ENCODE measurements around the gene HMCN1.

The HMCN1 gene

GRCh38 chr1:185811073-185811709, 77.0 kb downstream of the HMCN1 start:
- H3K9me2 ChIP-seq (replicated peaks; ENCODE audit: control insufficient read depth, low read length) = no peaks in the 10 kb centered on the region
- H3K79me2 ChIP-seq (ENCODE audit: control insufficient read depth, low read length) = no peaks in the 10 kb centered on the region
- no peaks in the 10 kb centered on the region for H3K9me3 ChIP-seq (ENCODE audit: control insufficient read depth, insufficient read depth, low read length)
- H3K36me3 ChIP-seq (ENCODE audit: control insufficient read depth, low read length) = no peaks in the 10 kb centered on the region
- no peaks in the 10 kb centered on the region for H3F3A ChIP-seq (ENCODE audit: control insufficient read depth, insufficient read depth)
- H4K20me1 ChIP-seq (ENCODE audit: control insufficient read depth, insufficient read depth, low read depth, low read length) = no peaks in the 10 kb centered on the region
- H3K4me2 ChIP-seq (ENCODE audit: low read length) = no peak overlapping the region
- no peak overlapping the region for H3K27ac ChIP-seq (ENCODE audit: low read depth, low read length)
- H3K27me3 ChIP-seq (ENCODE audit: control insufficient read depth, low read length) = no peaks in the 10 kb centered on the region
- no peak overlapping the region for H3K4me3 ChIP-seq (ENCODE audit: low read length)
- H3K4me1 ChIP-seq (ENCODE audit: control insufficient read depth, low read length) = no peaks in the 10 kb centered on the region
- no peak for TF ChIP-seq EZH2phosphoT487 (IDR thresholded peaks at IDR 0.05; ENCODE audit: borderline replicate concordance, low read length)
- TF ChIP-seq, protein P1, sequence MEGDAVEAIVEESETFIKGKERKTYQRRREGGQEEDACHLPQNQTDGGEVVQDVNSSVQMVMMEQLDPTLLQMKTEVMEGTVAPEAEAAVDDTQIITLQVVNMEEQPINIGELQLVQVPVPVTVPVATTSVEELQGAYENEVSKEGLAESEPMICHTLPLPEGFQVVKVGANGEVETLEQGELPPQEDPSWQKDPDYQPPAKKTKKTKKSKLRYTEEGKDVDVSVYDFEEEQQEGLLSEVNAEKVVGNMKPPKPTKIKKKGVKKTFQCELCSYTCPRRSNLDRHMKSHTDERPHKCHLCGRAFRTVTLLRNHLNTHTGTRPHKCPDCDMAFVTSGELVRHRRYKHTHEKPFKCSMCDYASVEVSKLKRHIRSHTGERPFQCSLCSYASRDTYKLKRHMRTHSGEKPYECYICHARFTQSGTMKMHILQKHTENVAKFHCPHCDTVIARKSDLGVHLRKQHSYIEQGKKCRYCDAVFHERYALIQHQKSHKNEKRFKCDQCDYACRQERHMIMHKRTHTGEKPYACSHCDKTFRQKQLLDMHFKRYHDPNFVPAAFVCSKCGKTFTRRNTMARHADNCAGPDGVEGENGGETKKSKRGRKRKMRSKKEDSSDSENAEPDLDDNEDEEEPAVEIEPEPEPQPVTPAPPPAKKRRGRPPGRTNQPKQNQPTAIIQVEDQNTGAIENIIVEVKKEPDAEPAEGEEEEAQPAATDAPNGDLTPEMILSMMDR (IDR thresholded peaks at IDR 0.05; ENCODE audit: low read depth, low read length, poor library complexity, severe bottlenecking) = no peak

DNA sequence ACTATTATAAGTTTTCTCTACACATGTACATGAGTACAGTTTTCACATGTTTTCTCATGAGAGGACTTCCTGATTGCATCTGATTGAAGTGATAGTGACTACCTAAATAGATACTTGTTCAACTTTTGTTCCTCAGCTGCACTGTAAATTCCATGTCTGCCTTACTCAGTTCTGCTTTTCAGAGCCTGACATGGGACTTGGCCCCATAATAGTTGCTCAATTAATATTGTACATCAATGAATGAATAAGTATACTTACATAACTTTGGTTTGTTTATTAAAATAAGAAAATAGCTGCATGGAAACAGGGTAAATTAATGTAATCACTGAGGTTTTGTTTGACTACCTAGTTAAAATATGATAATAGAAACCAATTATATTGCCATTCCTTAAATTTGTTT, 78.7 kb downstream of the HMCN1 start:
- no peak overlapping the region for H3K4me3 ChIP-seq (ENCODE audit: low read length)
- TF ChIP-seq EZH2phosphoT487 (IDR thresholded peaks at IDR 0.05; ENCODE audit: borderline replicate concordance, low read length) = no peak
- TF ChIP-seq, protein P1 (IDR thresholded peaks at IDR 0.05; ENCODE audit: low read depth, low read length, poor library complexity, severe bottlenecking) = no peak
- no peaks in the 10 kb centered on the region for H3K9me3 ChIP-seq (ENCODE audit: control insufficient read depth, insufficient read depth, low read length)

DNA sequence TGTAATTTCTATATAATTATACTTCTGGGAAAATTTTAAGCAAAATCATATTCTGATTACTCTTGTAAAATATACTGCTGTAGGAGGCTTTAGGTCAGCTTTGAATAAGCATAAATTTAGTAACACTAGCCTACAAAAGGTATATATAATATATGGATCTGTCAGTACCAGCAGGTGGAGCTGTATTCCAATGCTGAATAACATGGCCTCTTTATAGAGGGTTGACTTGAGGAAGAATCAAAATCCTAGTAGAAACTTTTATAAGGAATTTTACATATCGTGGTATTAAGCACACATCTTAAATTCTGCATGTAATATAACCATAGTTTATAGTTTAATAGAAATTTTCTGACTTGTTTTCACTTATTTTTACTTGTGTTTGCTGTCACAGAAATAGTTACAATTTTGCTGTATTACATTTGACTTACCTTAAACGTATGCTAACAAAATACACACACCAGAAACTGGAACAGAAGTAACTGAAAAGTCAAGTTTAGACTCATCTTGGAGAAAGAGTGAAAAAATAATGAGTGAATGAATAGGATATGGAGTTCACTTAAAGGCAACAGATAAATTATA, 79.3 kb downstream of the HMCN1 start:
- no peak for TF ChIP-seq EZH2phosphoT487 (IDR thresholded peaks at IDR 0.05; ENCODE audit: borderline replicate concordance, low read length)
- TF ChIP-seq, protein P1 (IDR thresholded peaks at IDR 0.05; ENCODE audit: low read depth, low read length, poor library complexity, severe bottlenecking) = peak; percentile 53
- no peak overlapping the region for H3K4me2 ChIP-seq (ENCODE audit: low read length)
- H3K4me1 ChIP-seq (ENCODE audit: control insufficient read depth, low read length) = no peaks in the 10 kb centered on the region
- no peaks in the 10 kb centered on the region for H3K79me2 ChIP-seq (ENCODE audit: control insufficient read depth, low read length)
- H3K9me3 ChIP-seq (ENCODE audit: control insufficient read depth, insufficient read depth, low read length) = no peaks in the 10 kb centered on the region
- H3K9me2 ChIP-seq (replicated peaks; ENCODE audit: control insufficient read depth, low read length) = no peaks in the 10 kb centered on the region
- no peaks in the 10 kb centered on the region for H4K20me1 ChIP-seq (ENCODE audit: control insufficient read depth, insufficient read depth, low read depth, low read length)
- no peaks in the 10 kb centered on the region for H3K36me3 ChIP-seq (ENCODE audit: control insufficient read depth, low read length)
- H3K27me3 ChIP-seq (ENCODE audit: control insufficient read depth, low read length) = no peaks in the 10 kb centered on the region; the same call in 1 of the 2 replicates
- no peak overlapping the region for H3K27ac ChIP-seq (ENCODE audit: low read depth, low read length)
- no peak overlapping the region for H3K4me3 ChIP-seq (ENCODE audit: low read length)
- no peaks in the 10 kb centered on the region for H3F3A ChIP-seq (ENCODE audit: control insufficient read depth, insufficient read depth)

More for the DNA sequence above, 78.7 kb downstream of the HMCN1 start:
- Histone ChIP-seq H4K20me1 (ENCODE audit: control insufficient read depth, insufficient read depth, low read depth, low read length) (no peaks in the 10 kb centered on the region), H3K9me2 (replicated peaks; ENCODE audit: control insufficient read depth, low read length) (no peaks in the 10 kb centered on the region), H3F3A (ENCODE audit: control insufficient read depth, insufficient read depth) (no peaks in the 10 kb centered on the region), H3K4me1 (ENCODE audit: control insufficient read depth, low read length) (no peaks in the 10 kb centered on the region), H3K27me3 (ENCODE audit: control insufficient read depth, low read length) (no peaks in the 10 kb centered on the region; the same call in 1 of the 2 replicates), H3K4me2 (ENCODE audit: low read length) (no peak overlapping the region), H3K36me3 (ENCODE audit: control insufficient read depth, low read length) (no peaks in the 10 kb centered on the region), H3K79me2 (ENCODE audit: control insufficient read depth, low read length) (no peaks in the 10 kb centered on the region), H3K27ac (ENCODE audit: low read depth, low read length) (no peak overlapping the region)

Measured in DOHH2 (cell line).